GM23338 (cell line): ENCODE results near the gene TTC12.

Experiments
- CTCF ChIP-seq, 2 experiments: fragments of 200-600 bp in 1 of 2; sonication (generic) in 1 of 2; conservative IDR thresholded peaks; 2 replicates each; pipeline versions ENCODE4 v1.5.1 to v1.6.1; 2016 to 2017; ENCODE audit warnings: antibody characterized with exemption in 2 of 2, low read depth in 2 of 2, mild to moderate bottlenecking in 2 of 2, moderate library complexity in 1 of 2
- ETS1 ChIP-seq: IDR thresholded peaks from 2 replicates; pipeline ENCODE4 v1.6.1; 2016; ENCODE audit warnings: antibody characterized with exemption
- EZH2phosphoT487 ChIP-seq: fragments of 200-600 bp; sonication (generic); IDR thresholded peaks from one replicate; pipeline ENCODE4 v1.8.1; 2018; ENCODE audit warnings: antibody characterized with exemption; ENCODE audit not compliant: unreplicated experiment
- POLR2AphosphoS5 ChIP-seq: IDR thresholded peaks from 2 replicates; pipeline ENCODE4 v1.6.1; 2016; ENCODE audit warnings: antibody characterized with exemption, low read depth
- REST ChIP-seq: IDR thresholded peaks from one replicate; pipeline ENCODE4 v1.6.1; 2018; ENCODE audit warnings: antibody characterized with exemption; ENCODE audit not compliant: unreplicated experiment

GRCh38 chr11:113272281-113272680 lies 42.1 kb upstream of the TTC12 start:
- no peak for TF ChIP-seq CTCF (conservative IDR thresholded peaks at IDR 0.05; ENCODE audit: low read depth in 2 of 2)
- TF ChIP-seq REST: no peak
- no peak for TF ChIP-seq EZH2phosphoT487
- no peak for TF ChIP-seq POLR2AphosphoS5
- no peak for TF ChIP-seq ETS1
